ENCODE results near the gene TSPAN9. TPM values are rescaled to one million over a fixed set of nuclear protein-coding genes. Genes with fewer than 3 reads are reported as not detected.

Gene TSPAN9
- total RNA-seq, 1 experiment from 2014 or later = 13.2 TPM

DNA sequence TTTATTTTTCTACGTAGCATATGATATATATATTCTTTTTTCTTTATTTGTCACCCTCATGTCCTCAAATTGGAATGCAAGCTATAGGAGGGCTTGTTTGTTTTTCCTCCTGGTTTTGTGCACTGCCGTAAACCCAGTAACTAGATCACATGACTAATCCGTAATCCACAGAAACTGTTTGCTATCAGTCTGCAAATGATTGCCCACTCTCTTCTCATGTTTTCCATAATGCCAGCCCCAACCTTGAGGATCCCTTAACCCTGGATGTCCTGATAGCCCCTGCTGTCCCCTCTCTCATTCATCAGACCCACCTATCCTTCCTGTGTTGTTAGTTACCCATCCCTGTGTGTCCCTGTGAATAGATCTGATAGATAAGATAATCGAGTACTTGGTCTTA, 94.0 kb downstream of the TSPAN9 start:
- H3K4me2 ChIP-seq (ENCODE audit: low read length) = peak overlapping the region; percentile 79
- ChIA-PET CTCF (no interaction called here), RAD21 (ENCODE audit: low non-redundant PET in 1 of 2, low total read pairs in 2 of 2, uncharacterized antibody in 2 of 2, unreplicated experiment in 2 of 2) (no interaction called here), POLR2A (no interaction called here)
- ATAC-seq = no peak
- no peaks in the 10 kb centered on the region for H3K79me2 ChIP-seq (ENCODE audit: insufficient read depth, low read length)
- peak overlapping the region in 1 of 2 experiments; percentile 14; a peak in 1 of 4 replicates for H3K4me3 ChIP-seq (replicated peaks in 1 of 2; ENCODE audit: low read depth in 1 of 2, low read length in 2 of 2)
- H3K27me3 ChIP-seq (ENCODE audit: insufficient read depth, low read length) = no peaks in the 10 kb centered on the region
- peak overlapping the region; percentile 43; the same call in 1 of the 2 replicates for H3K27ac ChIP-seq (ENCODE audit: low read depth, low read length)
- no peak overlapping the region for H2AFZ ChIP-seq (ENCODE audit: low read depth, low read length, poor library complexity, severe bottlenecking)
- no peak for DNase-seq (ENCODE audit: low read depth, low spot score)
- intact Hi-C loops (cut with micrococcal nuclease) = no loop called here
- TF ChIP-seq POLR2AphosphoS5 (IDR thresholded peaks at IDR 0.05; ENCODE audit: low read depth, low read length) (no peak), SP1 (IDR thresholded peaks at IDR 0.05; ENCODE audit: low read depth) (no peak), CTCF (IDR thresholded peaks at IDR 0.05 in 2 of 3, conservative IDR thresholded peaks at IDR 0.05 in 1 of 3; ENCODE audit: borderline replicate concordance in 1 of 3, insufficient read depth in 1 of 3, low read depth in 2 of 3, low read length in 2 of 3) (no peak)
- TF ChIP-seq, protein P1, sequence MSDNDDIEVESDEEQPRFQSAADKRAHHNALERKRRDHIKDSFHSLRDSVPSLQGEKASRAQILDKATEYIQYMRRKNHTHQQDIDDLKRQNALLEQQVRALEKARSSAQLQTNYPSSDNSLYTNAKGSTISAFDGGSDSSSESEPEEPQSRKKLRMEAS (IDR thresholded peaks at IDR 0.05) = no peak
- H3K9me2 ChIP-seq (ENCODE audit: insufficient read depth) = no peaks in the 10 kb centered on the region
- no TSS peak for BruUV-seq (replicated peaks)
- no peaks in the 10 kb centered on the region for H3K36me3 ChIP-seq (ENCODE audit: control insufficient read depth in 1 of 2, insufficient read depth in 2 of 2, low read length in 2 of 2)
- peak overlapping the region; percentile 42; the same call in 1 of the 2 replicates for H3K9ac ChIP-seq (ENCODE audit: low read length)
- no peaks in the 10 kb centered on the region for H4K20me1 ChIP-seq (ENCODE audit: insufficient read depth)
- H3K9me3 ChIP-seq (ENCODE audit: control insufficient read depth in 1 of 2, insufficient read depth in 1 of 2, low read depth in 1 of 2, low read length in 2 of 2) = no peaks in the 10 kb centered on the region
- H3K4me1 ChIP-seq (ENCODE audit: control insufficient read depth in 1 of 2, insufficient read depth in 2 of 2, low read length in 2 of 2) = peaks cover 30 to 42% of the 10 kb centered on the region in 2 experiments

DNA sequence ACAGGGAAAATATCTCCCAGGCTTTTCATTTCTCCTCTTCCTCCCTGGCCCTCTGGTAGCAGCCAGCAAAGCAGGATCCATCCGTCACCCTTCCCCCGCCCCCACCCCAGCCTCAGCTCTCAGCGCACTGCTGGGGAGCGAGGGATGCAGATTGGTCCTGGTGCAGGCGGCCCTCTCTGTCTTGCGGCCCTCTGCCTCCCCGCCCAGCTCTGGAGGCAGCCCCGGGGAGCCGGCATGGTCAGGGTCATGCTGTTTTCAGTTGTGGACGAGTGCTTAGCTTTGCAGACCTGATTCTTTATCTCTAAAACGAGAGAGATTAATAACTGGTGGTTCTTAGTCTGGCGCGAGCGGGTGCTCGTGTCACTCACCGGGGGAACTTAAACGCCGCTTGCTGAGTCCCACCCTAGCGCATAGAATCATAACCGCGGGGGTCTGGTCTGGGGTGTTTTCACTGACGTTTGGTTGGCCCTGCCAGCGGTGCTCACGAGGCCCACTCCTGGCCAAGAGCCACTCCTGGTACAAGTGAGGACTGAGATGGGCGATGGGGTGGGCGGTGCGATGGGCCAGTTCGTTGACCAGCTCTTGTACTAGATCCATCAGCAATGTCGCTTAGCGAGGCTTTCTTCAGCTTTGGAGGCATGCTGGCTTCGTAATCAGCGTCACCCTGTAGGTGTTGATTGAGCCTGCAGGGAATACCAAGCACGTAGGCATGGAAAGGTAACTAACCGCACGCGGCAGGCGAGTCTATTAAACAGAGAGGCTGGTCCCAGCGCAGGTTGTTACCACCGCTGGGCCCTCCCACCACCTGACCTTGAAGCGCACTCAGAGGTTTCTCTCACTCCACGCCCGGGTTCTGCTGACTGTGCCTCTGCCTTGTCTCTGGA, 95.2 kb downstream of the TSPAN9 start:
- intact Hi-C loops (cut with micrococcal nuclease) = no loop called here
- ChIA-PET POLR2A (no interaction called here), RAD21 (ENCODE audit: low non-redundant PET in 1 of 2, low total read pairs in 2 of 2, uncharacterized antibody in 2 of 2, unreplicated experiment in 2 of 2) (no interaction called here), CTCF (no interaction called here)
- H3K27ac ChIP-seq (ENCODE audit: low read depth, low read length) = no peak overlapping the region
- no peaks in the 10 kb centered on the region for H3K79me2 ChIP-seq (ENCODE audit: insufficient read depth, low read length)
- no peak for DNase-seq (ENCODE audit: low read depth, low spot score)
- no peak overlapping the region for H3K4me3 ChIP-seq (replicated peaks in 1 of 2; ENCODE audit: low read depth in 1 of 2, low read length in 2 of 2)
- no peaks in the 10 kb centered on the region for H3K9me3 ChIP-seq (ENCODE audit: control insufficient read depth in 1 of 2, insufficient read depth in 1 of 2, low read depth in 1 of 2, low read length in 2 of 2)
- BruUV-seq (replicated peaks) = no TSS peak
- no peak overlapping the region for H3K9ac ChIP-seq (ENCODE audit: low read length)
- H3K36me3 ChIP-seq (ENCODE audit: control insufficient read depth in 1 of 2, insufficient read depth in 2 of 2, low read length in 2 of 2) = no peaks in the 10 kb centered on the region
- H3K4me2 ChIP-seq (ENCODE audit: low read length) = no peak overlapping the region
- no peak for ATAC-seq
- no peaks in the 10 kb centered on the region for H3K27me3 ChIP-seq (ENCODE audit: insufficient read depth, low read length)
- H3K4me1 ChIP-seq (ENCODE audit: control insufficient read depth in 1 of 2, insufficient read depth in 2 of 2, low read length in 2 of 2) = peaks cover 30 to 42% of the 10 kb centered on the region in 2 experiments
- H4K20me1 ChIP-seq (ENCODE audit: insufficient read depth) = no peaks in the 10 kb centered on the region
- no peaks in the 10 kb centered on the region for H3K9me2 ChIP-seq (ENCODE audit: insufficient read depth)
- no peak overlapping the region for H2AFZ ChIP-seq (ENCODE audit: low read depth, low read length, poor library complexity, severe bottlenecking)
- no peak for TF ChIP-seq TCF7L2 (IDR thresholded peaks at IDR 0.05; ENCODE audit: borderline replicate concordance, extremely low read depth, insufficient read depth, insufficient read length)
- TF ChIP-seq YY1 (IDR thresholded peaks at IDR 0.05; ENCODE audit: extremely low read depth, insufficient replicate concordance, low read depth, low read length) = no peak
- TF ChIP-seq EGR1 (IDR thresholded peaks at IDR 0.05; ENCODE audit: low read depth) = no peak
- no peak for TF ChIP-seq SP1 (IDR thresholded peaks at IDR 0.05; ENCODE audit: low read depth)
- TF ChIP-seq, protein P2, sequence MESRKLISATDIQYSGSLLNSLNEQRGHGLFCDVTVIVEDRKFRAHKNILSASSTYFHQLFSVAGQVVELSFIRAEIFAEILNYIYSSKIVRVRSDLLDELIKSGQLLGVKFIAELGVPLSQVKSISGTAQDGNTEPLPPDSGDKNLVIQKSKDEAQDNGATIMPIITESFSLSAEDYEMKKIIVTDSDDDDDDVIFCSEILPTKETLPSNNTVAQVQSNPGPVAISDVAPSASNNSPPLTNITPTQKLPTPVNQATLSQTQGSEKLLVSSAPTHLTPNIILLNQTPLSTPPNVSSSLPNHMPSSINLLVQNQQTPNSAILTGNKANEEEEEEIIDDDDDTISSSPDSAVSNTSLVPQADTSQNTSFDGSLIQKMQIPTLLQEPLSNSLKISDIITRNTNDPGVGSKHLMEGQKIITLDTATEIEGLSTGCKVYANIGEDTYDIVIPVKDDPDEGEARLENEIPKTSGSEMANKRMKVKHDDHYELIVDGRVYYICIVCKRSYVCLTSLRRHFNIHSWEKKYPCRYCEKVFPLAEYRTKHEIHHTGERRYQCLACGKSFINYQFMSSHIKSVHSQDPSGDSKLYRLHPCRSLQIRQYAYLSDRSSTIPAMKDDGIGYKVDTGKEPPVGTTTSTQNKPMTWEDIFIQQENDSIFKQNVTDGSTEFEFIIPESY (IDR thresholded peaks at IDR 0.05; ENCODE audit: extremely low read depth, insufficient replicate concordance, low read length) = no peak
- no peak for TF ChIP-seq ELF1 (IDR thresholded peaks at IDR 0.05; ENCODE audit: borderline replicate concordance, low read depth)
- no peak for TF ChIP-seq CEBPB (IDR thresholded peaks at IDR 0.05; ENCODE audit: low read depth)
- TF ChIP-seq EZH2 (IDR thresholded peaks at IDR 0.05) = no peak
- no peak for TF ChIP-seq SRF (IDR thresholded peaks at IDR 0.05; ENCODE audit: low read depth)

All from HCT116 (cell line).